Measurements from ENCODE around the gene IL2RA.
A peak's percentile ranks its signal among the peaks of the same experiment; 100 is the strongest.
"Not testable (repeated sequence)": the region's sequence is repeated elsewhere in the genome, so short reads cannot be mapped to it uniquely, and the experiment has no call there.

Gene IL2RA

DNA sequence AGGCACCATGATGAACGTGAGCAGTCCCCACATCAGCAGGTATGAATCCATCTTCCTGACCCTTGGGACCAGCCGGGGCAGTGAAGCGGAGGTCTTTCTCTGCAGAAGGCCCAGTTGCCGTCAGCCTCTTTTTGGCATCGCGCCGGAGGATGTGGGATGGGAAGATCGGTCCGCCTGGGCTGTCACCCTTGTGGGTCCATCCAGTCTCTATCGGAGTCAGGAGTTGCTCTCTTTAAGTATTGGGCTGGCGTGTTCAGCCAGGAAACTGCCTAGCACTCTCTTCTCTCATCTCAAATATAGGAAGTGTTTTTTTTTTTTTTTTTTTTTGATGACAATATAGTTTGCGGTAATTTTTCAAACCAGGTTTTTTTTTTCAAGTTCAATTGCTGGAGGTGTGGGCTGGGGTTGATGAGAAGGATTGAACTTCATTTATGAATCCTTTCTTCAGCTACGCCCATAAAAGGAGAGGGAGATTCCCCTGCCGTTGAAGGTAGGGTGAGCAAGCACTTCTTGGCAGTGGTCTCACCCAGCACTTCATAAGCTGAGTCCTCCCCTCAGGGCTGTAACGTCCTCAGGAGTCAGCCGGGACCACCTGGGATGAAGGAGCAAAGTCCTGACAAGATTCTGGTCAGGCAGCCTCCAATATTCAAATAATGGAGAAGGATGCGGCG, at the start of gene IL2RA:
Gene IL2RA, minus strand, starts transcription at position 267 of the 671 bp plus-strand sequence. Its CDS starts 216 bp downstream, at position 51.
- no peak for DNase-seq

DNA sequence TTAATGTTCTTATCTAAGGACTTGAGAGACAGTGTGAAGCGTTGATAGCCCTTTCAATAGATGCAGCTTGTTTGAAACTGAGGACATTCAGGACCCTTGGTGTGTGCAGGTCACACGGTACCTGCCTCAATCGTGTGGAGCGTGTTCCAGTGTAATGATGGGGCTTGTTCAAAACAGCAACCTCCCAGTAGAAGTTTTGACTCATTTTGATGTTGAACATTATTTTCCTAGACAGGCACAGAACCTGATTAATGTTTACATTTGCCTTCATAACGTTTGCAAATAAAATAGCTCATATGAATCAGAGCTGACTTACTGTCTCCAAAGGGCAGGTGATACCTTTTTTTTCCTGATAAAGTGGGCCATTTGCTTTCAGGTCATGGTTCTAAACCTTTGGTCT, 48.0 kb upstream of the IL2RA start:
- DNase-seq = no peak

DNA sequence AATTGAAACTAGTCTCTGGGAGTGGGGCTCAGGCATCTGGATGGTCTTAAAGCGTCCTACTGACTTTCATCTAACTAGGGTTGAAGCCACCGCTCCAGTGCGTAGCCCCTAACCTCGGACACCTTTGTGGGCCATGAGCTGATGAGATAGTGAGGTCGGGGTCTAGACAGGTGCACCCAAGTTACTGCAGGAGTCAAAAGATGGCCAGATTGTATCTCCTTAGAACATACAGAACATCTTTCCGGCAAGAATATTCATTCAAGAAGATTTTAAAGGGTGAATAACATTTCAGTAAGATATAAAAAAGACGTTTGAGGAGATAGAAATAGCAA, 47.2 kb upstream of the IL2RA start:
- DNase-seq = no peak

DNA sequence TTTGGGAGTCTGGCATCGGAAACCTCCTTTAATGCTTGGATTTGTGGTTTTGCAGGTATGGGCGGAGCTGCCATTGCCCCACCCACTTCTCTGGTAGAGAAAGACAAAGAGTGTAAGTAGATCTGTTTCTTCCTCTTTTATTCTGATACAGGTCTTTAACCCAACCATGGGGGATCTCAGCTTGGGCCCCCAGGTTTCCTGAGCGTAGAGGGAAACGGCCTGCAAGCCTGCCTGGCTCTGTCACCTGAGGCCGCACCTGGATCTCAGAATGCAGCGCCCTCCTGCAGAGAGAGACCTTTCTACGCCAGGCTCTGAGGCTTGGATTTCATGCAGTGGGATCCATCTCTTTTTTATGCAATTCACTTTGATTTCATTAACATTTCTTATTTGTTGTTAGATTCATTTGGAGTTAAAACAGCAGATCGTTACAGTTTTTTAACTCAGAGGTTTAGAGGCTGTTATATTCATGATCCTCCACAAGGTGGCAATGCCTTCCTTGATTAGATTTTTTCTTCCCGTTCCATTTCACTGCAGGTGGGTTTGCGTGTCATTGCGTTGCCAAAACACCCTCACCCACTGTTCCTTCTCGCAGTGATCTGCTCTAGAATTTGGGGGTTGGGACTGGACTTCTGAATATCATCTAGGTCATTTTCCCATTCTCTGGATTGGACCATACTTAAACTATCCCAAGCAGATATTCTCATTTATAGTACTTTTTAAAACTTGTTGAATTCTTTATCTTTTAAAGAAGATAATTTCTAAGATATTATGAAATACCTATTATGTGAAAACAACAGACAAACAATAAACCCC, 46.7 kb upstream of the IL2RA start:
- no peak for DNase-seq

DNA sequence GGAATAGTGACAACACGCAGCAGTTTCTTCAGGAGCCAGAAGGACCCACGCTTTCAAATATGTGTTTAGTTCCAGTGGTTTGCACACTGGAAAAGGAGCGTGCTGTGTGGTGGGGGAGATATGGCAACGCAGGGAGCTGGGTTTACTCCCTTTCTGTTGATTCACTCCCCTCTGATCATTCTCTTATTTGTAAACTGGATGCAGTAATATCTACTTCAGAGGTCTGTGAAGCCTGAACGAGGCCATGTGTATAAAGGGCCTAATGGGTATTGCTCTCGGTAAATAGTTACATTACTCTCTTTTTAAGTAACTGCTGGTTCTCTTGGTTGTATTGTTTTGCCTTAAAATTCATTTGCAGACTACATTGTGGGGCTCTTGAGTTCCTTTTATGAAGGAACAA, 45.9 kb upstream of the IL2RA start:
- DNase-seq = no peak

DNA sequence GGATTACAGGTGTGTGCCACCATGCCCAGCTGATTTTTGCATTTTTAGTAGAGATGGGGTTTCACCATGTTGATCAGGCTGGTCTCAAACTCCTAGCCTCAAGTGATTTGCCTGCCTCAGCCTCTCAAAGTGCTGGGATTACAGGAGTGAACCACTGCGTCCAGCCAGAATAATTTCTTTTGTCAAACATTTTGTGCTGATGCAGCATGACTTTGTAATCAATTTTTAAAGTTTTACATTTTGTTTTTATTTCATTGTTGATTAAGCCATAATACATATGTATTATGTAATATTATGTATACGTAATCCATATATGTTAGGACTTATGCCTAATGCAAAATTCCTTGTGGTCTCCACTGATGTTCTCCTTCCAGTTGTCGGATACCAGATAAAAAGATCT, 45.4 kb upstream of the IL2RA start:
- not testable (repeated sequence) for DNase-seq

DNA sequence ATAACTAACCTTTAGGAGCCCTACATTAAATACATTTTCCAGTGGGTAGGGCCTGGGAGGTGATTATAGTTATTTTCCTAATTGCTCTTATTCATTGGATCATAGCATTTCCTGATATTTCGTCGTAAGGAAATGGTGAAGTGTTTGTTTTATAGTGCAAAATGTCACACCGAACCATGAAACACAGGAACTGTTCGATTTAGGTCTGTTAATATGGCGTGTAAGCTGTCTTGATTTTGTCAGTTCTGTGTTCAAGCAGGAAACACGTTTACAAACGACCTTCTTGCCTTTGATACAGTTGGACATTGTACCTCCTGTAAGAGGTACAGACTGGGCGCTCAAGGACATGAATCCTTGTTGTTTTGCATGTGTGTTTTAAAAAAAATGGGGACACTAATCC, 41.4 kb upstream of the IL2RA start:
- DNase-seq = no peak

DNA sequence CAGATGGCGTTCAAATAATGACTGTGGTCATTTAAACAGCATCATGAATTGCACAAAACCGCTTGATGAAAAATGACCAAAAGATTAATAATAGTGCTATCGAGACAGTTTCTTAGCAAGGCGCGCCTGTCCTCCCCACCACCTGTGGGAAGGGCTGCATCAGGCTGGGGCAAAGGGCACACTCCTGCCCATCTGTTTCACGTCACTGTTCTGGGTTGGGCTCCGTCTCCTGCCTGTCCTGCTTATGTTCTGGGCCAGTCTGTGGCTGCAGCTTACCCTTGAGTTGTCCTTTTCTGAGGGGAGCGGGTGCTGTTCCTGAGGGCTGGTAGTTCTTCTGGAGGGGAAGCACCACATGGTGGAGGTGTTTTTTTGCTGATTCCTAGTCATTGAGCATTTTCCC, 40.0 kb upstream of the IL2RA start:
- DNase-seq = no peak

DNA sequence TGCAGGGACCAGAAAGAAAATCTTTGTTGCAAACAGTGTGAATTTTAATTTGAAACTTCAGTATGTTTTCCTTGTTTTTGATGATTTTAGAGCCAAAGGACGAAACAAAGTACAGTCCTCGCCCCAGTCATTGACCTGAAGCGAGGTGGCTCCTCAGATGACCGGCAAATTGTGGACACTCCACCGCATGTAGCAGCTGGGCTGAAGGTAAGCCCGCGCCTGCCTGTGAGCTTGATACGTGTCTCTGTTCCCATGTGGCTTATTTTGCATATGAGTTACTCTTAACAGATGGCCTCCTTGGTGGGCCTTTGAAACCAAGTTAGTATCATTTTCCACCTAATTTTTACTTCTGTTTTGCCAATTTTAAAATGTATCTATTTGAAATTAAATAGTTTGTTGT, 39.0 kb upstream of the IL2RA start:
- DNase-seq = no peak

DNA sequence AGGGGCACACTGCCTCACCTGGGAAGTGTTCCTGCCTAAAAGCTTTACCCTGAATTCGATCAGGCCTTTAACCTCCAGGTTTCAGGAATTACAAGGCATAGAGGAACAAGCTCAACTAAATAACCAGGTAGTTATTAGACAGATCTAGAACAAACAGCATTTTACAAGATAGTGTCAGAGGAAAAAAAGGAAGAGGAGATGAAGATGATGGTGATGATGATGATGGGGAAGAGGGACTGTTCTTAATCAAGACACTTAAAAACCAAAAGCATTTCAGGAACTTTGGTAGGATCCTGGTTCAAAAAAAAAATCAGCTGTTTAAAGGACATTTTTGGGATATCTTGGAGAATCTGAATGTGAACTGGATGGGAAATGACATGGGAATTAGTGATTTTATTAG, 38.2 kb upstream of the IL2RA start:
- no peak for DNase-seq

DNA sequence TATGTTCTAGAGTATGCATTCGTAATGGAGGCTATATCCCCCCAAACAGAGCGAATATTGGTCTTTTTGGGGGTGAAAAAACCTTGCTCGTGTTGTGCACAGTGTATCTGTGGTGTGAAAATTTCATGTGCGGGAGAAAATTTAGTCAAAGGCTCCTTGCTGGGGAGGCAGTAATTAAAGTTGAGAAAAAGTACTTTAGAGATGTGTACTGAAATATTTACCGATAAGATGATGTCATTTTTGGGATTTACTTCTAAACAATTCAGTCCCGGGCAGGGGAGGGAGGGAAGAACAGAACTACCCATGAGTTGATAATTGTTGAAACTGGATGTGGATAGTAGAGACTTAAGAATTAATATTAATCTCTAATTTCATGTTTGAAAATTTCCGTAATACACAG, 36.0 kb upstream of the IL2RA start:
- DNase-seq = no peak

DNA sequence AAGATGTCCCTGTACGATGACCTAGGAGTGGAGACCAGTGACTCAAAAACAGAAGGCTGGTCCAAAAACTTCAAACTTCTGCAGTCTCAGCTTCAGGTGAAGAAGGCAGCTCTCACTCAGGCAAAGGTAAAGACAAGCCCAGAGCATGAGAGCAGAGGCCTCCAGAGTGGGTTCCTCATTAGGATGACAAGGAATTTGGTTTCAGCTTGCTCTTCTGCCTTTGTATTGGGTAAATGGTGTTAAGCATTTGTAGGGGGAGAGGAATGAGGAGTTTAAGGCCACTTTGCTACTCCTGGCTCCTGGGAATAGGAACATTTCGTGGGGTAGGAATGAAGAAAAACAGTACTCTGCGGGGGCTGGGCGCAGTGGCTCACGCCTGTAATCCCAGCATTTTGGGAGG, 34.9 kb upstream of the IL2RA start:
- DNase-seq = no peak

DNA sequence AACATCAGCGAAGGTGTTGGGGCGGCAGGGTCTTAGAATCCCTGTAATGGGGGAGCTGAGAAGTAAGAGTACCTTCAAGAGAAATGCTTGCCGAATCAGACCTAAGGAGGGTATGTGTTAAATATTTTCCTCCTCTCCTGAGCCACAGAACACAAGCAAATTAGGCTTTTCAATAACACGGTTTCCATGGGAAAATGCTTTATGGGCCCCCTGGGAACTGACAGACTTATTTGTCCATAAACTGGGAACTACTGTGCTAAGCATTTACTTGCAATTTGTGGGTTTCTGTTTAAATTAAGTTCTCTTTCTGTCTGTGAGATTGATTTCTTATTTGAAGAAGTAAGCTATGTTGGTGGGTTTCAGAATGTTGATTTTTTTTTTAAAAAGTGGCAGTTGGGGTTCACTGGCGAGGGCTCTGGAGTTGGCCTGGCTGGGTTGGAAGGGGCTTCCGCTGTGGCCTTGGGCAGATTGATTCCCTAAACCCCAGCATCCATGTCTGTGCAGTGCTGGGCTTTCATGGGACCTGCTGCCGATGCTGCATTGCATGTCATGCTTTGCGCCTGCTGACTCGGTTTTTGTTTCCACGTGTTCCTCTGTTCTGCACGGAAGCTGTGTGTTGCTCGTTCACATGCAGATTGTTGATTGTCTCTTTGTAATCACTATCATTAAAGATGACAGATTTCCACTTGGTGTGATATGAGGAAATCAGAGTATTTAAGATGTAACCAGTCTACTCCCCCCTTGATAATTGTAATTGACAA, 33.8 kb upstream of the IL2RA start:
- no peak for DNase-seq

DNA sequence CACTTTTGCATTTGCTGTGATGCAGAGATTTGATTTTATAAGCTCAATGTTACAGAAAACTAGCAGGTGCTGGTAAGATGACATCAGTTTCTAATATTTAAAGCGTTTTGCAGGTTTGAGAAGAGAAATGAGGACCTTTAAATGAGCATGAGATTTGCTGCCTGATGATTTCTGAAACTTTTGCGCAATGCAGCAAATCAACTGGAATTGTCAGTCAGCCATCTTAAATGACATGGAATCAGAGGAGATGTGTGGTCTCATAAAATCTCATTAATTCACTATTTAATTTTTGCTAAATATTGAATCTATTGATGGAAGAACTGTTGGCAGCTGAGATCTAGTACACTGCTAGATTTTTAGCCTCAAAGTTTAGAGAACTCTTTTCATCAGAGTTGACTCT, 30.6 kb upstream of the IL2RA start:
- DNase-seq = no peak

DNA sequence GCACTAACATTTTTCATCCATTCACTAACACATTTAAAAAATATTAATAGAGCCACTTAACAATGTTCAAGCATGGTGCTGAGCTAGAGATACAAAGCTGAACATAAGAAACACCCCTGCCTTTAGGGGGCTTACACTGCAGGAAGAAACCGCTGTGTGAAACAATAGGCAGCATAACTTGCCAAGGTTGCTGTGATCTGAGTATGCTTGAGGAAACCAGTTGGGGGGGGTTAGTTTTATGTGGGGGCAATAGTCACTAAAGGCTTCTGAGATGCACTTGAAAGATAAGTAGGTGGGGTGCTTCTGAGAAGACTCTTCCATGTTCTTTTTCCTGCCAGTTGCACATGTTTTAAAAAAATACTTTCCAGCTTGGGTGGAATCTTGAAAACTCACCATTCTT, 29.5 kb upstream of the IL2RA start:
- no peak for DNase-seq

DNA sequence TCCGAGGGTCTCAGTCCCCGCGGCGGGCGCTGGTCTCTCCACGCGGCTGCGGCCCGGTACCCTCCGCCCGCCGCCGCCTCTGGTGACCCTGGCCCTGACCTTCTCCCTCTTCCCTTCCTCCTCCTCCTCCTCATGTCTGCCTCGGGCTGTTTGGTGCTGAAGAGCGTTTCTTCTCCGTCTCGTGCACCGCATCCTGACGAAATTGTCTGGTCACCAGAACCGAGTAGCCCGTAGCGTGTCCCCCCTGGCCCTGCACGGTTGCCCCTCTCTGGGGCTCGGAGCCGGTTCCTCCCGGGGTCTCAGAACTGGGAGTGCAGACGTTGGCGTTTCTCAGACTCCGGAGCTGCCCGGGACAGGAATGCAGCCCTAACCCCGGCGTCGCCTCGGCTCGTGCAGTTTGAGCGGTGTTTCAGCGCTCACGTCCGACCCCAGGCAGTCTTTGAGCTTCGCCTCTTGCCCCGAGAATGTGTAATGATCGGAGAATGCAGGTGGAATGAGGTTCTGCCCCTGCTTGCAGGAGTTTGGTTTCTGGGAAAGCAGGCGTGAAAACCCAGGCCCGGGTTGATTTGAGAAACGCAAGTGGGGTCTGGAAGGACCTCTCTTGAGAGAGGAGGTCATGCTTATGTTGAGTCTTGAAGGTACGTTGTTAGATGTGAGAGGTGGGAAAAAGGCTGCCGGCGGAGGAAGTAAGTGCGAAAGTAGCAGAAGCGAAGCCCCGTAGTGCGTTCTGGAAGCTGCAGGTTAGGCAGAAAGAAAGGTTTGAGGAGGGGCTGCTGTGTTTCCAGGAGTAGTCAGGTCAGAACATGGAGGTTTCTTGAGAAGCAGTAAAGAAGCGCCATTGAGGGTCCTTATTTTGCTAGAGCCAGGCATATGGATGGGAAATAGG, 27.4 kb upstream of the IL2RA start:
- DNase-seq = no peak

DNA sequence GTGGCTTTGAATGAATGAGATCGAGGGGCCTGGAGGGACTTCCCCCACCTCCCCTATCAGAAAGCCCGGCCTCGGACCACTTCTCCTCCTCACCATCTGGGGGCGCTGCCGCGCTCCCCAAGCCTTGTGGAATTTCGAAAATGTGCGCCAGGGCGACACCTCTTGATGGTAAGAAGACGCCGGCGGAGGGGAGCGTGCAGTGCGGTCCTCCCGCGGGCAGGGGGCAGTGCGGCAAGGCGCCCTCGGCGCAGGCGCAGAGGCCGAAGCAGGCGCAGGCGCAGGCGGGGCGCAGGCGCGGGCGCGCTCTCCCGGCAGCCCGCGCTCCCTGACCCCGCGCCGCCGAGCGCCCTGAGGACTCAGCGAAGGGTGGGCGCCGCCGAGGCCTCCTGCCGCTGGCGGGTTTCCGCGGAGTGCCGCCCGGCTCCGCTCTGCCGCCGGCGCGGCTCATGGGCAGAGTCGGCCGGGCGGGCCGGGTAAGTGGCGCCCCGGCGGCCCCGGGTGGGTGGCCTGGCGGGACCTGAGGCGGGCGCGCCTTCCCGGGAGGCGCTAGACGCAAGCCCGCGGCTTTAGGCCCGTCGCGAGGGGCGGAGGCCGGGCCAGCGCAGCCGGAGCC, 26.7 kb upstream of the IL2RA start, which contains the start of gene RBM17:
Gene RBM17, plus strand, starts transcription at position 314 of the 613 bp plus-strand sequence. CDS start 8,032 bp downstream, outside the sequence.
- peak; percentile 52 for DNase-seq

DNA sequence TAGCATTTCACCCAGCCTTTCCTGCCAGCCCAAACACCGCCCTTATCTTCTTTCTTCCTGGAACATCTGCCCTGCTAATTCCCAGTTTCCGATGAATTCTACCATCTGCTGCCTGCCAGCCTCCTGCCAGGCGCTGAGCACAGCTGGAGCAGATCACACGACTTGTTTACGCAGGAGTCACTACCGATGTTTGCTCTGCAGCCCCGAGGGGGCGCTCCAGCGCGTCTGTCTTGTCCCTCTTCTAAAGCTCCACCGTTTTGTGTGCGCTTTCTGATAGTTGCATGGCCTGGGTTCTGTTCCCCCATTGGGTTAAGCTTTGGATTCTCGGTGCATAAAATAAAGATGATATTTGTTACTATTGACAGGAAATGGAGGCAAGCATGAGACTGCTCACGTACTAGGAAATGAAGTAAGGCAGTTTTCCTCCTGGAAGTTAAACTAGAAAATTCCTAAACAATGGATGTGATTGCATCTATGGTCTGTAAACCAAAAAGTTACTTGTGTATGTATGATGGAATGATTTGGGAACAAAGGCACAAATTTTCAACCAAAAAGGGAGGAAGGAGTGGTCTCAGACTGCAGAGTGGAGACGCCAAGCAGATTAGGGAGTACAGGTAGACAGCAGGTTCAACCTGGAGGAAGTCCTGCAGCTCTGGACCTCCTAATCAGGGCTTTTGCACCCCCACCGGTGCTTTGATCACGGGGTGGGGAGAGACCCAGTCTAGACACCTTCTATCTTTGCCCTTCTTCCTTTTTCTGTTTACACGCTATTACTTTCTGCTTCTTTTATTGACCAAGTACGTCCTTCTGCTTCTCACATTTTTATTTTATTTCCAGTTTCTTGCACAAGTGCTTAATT, 24.4 kb upstream of the IL2RA start:
- peak; percentile 34 for DNase-seq

DNA sequence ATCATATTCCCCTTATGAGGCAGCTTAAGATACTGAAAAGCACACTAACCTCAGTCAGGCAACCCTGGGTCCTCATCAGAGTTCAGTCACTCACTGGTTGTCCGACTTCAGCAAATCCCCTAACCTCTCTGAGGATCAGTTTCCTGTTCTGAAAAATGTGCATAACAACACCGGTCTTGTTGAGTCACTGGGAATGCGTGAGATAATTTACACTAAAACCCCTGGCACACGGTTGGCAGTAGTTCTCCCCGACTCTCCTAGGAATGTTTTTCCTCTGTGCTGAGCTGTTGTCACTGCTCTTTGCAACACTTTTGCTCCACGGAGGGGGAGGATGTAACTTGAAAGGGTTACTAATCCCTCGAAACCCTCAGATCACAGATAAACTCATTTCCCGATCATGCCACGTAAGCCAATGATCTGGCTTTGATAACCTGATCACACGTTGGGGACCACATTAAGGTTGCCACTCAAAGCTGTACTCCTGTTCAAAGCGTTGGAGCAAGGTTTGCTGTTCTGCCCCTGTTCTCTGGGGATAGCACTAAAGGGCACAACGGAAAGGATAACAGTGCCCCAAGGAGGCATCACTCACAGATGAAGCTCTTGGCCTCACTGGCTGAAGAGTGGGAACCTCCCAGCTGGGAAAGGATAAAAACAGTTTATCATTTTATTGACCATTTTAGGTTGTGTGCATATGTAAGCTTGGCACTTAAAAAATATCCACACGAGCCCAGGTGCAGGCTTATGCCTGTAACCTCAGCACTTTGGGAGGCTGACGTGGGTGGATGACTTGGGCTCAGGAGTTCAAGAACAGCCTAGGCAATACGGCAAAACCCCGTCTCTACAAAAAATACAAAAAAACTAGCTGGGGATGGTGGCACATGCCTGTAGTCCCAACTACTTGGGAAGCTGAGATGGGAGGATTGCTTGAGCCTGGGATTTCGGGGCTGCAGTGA, 21.6 kb upstream of the IL2RA start:
- DNase-seq = no peak
